CMK (cell line): Measurements from ENCODE around the gene PAF1.
"Not testable (repeated sequence)": the region's sequence is repeated elsewhere in the genome, so short reads cannot be mapped to it uniquely, and the experiment has no call there.

Experiments
- DNase-seq: peaks from one replicate; pipeline ENCODE4 v3.0.0-alpha.2; 2010; ENCODE audit warnings: low read depth

Gene PAF1

DNA sequence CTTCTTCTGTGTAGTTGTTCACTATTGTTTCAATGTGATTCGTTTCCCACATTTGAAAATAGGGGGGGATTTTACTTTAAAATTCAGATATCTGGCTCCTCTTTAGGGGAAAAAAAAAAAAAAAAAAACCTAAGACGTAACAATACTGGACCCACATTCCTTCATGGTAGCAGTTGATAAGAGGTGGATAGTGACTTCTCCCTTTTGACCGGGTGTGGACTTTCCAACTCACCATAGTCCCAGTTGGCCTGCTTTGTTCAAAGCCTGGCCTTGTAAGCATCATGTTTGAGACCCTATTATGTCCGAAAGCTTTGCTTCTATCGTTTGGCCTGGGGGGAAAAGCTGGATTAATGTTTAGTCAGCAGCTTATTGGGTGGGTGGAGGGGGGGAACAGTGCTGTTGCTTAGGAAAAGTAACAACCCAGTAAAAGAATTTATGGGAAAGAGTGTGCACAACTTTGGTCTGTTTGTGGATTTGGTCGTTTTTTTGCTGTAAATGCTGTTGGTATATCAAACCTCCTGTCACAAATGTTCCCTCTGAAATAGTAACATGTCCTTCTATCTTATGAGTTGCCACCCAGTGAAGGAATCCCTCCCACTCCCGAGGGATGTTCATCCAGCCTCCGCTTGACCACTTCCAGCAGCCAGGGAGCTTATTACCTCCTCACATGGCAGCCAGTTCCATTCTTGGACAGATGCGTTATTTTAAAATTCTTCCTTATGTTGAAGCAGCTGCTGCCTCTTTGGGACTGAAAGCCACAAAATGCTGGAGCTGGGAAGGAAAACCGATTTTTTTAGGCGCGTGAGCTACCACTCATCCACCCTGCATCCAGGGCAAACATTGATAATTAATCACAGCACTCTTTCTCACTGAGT is 38.3 kb downstream of the PAF1 start:
- no peak for DNase-seq

DNA sequence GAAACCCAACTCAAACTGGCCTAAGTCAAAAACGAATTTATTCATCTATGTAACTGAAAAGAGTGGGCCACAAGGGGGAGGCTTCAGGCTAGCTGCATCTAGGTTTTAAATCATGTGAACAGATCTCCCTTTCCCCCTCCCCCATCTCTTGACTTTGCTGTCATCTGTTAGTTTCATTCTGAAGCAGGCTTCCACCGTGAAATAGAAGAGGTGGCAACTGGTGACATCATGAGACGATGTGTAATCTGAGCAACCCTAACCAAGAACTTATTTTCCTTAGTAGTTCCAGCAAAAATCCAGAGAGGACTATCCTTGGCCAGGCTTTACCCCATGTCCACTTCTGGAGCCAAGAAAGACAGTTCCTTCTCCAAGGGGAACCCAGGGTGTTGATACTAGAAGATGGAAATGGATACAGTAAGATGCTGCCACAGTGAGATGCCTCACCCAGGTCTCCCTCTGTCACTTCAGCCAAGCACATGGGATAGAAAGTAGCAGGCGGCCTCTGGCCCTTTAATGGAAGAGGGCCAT is 39.3 kb downstream of the PAF1 start:
- no peak for DNase-seq

DNA sequence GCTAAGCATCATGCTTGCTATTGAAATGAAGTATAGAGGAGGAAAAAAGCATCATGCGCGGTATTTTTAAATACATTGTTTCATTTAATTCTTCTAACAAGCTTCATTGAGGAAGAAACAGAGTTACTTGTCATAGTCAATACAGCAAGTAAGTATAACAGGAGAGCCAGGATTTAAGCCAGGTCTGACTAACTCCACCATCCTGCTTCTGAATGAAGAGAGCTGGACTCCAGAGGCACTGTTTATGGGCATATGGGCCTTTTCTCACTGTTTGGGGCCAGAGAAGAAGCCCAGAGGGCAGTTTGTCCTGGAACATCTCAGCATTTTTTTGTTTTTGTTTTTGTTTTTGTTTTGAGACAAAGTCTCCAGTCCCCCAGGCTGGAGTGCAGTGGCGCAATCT is 40.8 kb downstream of the PAF1 start:
- no peak for DNase-seq

DNA sequence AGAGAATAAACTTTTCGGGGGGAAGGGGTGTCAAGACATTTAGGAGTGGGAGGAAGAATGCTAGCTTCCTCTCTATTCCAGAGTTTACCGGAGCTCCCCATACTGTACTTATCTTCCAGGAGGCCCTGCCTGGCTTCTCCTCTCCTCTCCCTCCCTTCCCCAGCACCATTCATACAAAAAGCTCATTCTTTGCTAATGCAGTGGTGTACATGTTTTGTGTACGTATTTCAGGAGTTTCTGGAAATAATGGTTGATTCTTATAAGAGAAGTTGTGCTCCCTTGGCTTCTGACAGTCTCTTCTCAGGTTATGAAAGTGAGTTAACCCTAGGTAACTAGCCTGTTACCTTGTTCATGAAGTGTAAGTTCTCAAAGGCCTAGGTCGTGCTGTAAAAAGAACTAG is 41.6 kb downstream of the PAF1 start:
- DNase-seq: no peak

DNA sequence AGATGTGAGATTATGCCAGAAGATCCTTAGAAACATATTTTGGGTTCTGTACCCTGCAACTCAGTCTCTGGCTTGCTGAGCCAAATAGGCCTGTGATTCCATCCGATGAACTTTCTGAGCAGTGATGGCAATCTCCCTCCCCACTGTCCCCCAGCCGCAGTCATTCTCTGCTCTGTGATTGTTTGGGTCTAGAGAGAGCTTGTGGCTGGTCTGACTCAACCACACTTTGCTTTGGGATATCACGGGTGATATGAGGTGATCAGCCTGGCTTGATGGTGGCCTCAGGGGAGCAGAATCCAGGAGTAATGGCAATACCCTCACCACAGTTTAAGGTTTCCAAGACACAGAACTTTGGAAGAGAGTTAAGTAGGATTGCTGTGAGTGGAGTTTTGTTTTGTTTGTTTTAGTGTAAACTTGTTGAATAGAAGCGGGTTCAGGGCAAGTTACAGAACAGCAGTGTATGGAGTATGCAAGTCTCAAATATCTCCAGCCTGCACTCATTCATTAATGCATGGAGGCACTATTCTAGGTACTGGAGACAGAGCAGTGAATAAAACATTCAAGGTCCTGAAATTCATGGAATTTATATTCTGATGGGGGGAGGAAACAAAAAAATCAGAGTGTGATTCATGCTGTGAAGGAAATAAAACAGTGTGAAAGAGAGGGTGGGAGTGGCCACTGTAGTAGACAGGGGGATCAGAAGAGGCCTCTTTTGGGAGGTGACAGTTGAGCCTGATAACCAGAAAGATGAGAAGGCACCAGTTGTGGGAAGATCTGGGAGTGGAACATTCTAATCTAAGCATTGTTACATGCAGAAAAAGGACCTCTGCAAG is 43.4 kb downstream of the PAF1 start:
- no peak for DNase-seq

- no peak for DNase-seq
These were observed 45.0 kb downstream of the PAF1 start for GRCh38 chr19:39345956-39346355.

DNA sequence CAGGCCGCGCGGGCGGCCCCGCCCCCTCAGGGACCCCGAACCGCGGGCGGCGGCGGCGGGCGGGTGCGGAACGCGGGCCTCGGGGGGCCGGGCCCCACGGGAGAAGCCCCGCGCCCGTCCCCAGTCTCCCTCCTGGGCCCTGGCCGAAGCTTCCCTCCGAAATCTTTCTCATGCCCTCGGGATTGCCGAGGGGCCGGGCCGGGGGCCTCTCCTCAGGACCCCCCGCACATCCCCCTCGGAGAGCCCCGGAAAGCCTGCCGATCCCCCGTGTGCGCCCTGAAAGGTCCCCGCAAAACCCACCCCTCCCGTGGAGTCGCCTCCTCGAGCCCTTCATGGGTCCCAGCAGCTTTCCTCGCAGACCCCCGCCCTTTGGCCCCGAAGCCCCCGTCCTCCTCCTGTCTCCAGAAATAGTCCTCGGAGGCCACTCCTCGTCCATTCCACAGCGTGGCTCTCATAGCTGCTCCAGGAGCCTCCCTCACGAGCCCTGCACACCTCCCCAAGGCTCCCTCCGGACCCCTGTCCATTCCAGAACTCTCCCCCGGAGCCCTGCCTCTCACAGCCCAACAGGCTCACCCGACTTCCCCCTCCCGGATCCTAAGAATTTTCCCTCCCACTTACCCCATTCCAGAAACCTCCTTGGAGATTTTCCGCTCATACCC is 48.1 kb downstream of the PAF1 start:
- DNase-seq: no peak

DNA sequence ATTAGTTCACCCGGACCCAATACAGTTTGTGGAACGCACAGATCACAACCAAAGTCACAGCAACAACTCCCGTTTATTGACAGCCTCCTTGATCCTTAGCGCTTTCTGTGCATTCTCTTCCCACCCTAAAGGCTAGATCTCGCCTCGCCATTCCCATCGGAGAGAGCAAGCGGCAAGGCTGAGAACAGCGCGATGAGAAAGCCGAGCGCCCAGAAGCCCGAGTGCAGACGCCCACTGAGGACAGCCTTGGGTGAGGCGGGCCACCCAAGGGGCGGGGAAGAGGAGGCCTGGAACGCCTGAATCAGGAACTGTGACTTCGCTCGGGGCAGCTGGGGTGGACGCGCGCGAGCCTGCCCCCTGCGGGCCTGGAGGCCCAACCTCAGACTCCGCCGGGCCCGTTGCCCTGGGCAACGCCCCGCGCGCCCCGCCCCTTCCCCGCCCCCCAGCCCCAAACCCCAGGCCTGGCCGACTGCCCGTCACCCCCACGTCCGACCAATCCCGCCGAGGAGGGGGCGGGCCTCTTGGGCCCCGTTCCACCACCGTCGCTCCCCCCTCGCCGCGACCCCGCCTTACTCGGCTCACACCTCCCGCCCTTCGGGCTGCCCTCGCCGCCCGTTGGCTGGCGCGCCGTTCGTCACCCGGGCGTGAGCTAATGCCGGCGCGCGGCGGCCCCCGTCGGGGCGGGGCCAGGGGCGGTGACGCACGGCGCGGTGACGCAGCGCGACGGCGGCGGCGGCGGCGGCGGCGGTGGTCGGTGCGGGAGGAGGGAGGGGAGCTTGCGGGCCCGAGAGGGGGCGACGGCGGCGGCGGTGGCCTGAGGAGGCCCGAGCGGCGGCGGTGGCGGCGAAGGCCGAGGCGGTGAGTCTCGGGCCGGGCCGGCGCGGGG is 48.9 kb downstream of the PAF1 start, which contains the start of gene SAMD4B:
TSS of gene SAMD4B (plus strand) at position 703 of the 886 bp plus-strand sequence. CDS start 14,473 bp downstream, outside the sequence.
- DNase-seq: peak; percentile 96

GRCh38 chr19:39341129-39341718 is 49.7 kb downstream of the PAF1 start:
- DNase-seq: no peak

GRCh38 chr19:39340156-39340555 is 50.8 kb downstream of the PAF1 start:
- DNase-seq: not testable (repeated sequence)

GRCh38 chr19:39339674-39340073 is 51.2 kb downstream of the PAF1 start:
- no peak for DNase-seq

- DNase-seq: no peak
These were observed 54.4 kb downstream of the PAF1 start for GRCh38 chr19:39336483-39336882.
